ENCODE data around the gene OXSM.

OXSM gene

GRCh38 chr3:25818335-25818734, 28.4 kb downstream of the OXSM start:
- in situ Hi-C loops (cut with HindIII; ENCODE audit: low sequenced_read_pairs), result no loop called here
- no peak for DNase-seq (ENCODE audit: low read depth)
- H3K4me3 ChIP-seq (ENCODE audit: low read depth, low read length), result no peak overlapping the region
- no peak for TF ChIP-seq CTCF (IDR thresholded peaks at IDR 0.05; ENCODE audit: low read depth, low read length, missing control alignments)

- TF ChIP-seq CTCF (IDR thresholded peaks at IDR 0.05; ENCODE audit: low read depth, low read length, missing control alignments), result no peak
- in situ Hi-C loops (cut with HindIII; ENCODE audit: low sequenced_read_pairs), result no loop called here
- H3K4me3 ChIP-seq (ENCODE audit: low read depth, low read length), result no peak overlapping the region
- DNase-seq (ENCODE audit: low read depth), result peak; percentile 98
These were observed 30.5 kb downstream of the OXSM start for GRCh38 chr3:25820366-25820765.

GRCh38 chr3:25820816-25821486, 31.1 kb downstream of the OXSM start:
- in situ Hi-C loops (cut with HindIII; ENCODE audit: low sequenced_read_pairs), result no loop called here
- no peak for DNase-seq (ENCODE audit: low read depth)
- H3K4me3 ChIP-seq (ENCODE audit: low read depth, low read length), result no peak overlapping the region
- TF ChIP-seq CTCF (IDR thresholded peaks at IDR 0.05; ENCODE audit: low read depth, low read length, missing control alignments), result no peak

- in situ Hi-C loops (cut with HindIII; ENCODE audit: low sequenced_read_pairs), result no loop called here
- H3K4me3 ChIP-seq (ENCODE audit: low read depth, low read length), result no peak overlapping the region
- no peak for TF ChIP-seq CTCF (IDR thresholded peaks at IDR 0.05; ENCODE audit: low read depth, low read length, missing control alignments)
These were observed 32.1 kb downstream of the OXSM start for GRCh38 chr3:25821746-25822573.

GRCh38 chr3:25823314-25823713, 33.4 kb downstream of the OXSM start:
- H3K4me3 ChIP-seq (ENCODE audit: low read depth, low read length), result no peak overlapping the region
- in situ Hi-C loops (cut with HindIII; ENCODE audit: low sequenced_read_pairs), result no loop called here
- TF ChIP-seq CTCF (IDR thresholded peaks at IDR 0.05; ENCODE audit: low read depth, low read length, missing control alignments), result no peak
- DNase-seq (ENCODE audit: low read depth), result no peak

More at GRCh38 chr3:25821746-25822573, 32.1 kb downstream of the OXSM start:
- no peak for DNase-seq (ENCODE audit: low read depth)

GRCh38 chr3:25826510-25826909, 36.6 kb downstream of the OXSM start:
- no peak for TF ChIP-seq CTCF (IDR thresholded peaks at IDR 0.05; ENCODE audit: low read depth, low read length, missing control alignments)
- H3K4me3 ChIP-seq (ENCODE audit: low read depth, low read length), result no peak overlapping the region
- in situ Hi-C loops (cut with HindIII; ENCODE audit: low sequenced_read_pairs), result no loop called here
- no peak for DNase-seq (ENCODE audit: low read depth)
